NCI-H2081 (cell line): ENCODE measurements around the gene NGRN.
"Not testable (repeated sequence)": the region's sequence is repeated elsewhere in the genome, so short reads cannot be mapped to it uniquely, and the experiment has no call there.

Source experiments
- DNase-seq, 2 experiments: peaks; one replicate each; lab custom pipeline; 2025; lab: John Stamatoyannopoulos, UW

The NGRN gene

GRCh38 chr15:90281637-90282036, 16.2 kb downstream of the NGRN start:
- DNase-seq: not testable (repeated sequence)

- DNase-seq: peak in 1 of 2 experiments; percentile 29
These were observed 21.2 kb downstream of the NGRN start for GRCh38 chr15:90286678-90287077.

DNA sequence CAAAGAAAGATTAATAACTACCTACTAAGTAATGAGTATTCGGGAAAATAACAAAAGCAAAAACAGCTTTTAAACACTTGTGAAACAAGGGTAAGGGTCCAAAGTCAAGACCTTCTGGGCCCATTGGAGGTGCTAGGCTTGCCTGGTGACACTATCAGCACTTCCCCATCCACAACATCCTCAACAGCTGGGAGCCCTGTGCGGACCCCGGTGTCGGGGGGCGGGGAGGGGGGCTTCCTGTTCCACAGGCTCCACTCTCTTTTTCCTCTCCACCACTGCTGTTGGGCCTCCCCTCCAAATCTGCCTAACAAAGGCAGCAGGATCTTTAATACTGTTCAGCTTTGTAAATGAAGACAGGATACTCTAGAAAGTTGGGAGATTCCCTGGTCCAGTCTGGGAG, 21.6 kb downstream of the NGRN start:
- no peak for DNase-seq

DNA sequence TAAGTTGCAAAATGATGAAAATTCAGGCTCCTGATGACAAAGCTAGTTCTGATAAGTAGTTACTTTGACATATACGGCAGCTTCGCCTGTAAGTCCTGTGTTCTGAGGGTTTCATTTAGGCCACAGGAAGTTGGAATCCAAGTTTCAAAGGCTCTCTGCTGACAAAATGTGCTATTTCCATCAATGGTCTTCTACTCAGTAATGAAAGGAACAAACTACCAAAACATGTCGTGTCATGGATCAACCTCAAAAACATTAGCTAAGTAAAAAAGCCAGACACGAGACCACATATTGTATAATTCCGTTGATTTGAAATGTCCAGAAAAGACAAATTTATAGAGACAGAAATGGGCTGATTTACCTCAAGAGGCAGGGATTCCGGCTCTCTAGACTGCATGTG, 22.5 kb downstream of the NGRN start:
- no peak for DNase-seq

DNA sequence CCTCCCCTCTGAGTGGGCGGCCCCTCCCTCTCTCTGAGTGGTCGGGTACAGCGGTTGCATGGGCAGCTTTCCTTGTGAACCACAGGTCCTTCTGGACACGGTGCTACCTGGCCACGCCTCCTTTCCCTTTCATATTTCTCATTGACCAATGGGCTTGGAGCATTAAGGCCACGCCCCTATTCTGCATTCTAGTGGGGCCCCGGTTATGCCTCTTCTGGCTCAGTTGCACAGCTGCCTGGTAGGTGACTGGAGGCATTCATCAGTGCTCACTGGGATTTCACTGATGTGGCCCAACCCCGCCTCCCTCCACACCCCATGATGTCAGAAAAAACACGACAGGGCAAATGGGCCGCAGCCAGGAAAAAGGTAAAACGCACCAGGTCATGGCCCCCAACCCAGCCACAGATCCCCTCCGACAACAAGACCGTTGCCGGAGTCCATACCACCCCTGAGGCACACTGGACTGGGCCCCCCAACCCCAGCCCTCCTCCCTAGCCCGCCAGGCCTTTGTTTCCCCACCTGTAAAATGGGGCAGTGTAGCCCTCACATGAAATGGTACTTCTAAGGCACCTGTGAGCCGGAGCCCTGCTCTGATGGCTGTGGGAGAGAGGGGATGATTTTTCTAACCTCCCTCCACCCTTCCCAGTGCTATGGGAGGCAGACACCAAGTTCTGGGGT, 26.3 kb downstream of the NGRN start:
- DNase-seq: peak; percentile 12 to 45

DNA sequence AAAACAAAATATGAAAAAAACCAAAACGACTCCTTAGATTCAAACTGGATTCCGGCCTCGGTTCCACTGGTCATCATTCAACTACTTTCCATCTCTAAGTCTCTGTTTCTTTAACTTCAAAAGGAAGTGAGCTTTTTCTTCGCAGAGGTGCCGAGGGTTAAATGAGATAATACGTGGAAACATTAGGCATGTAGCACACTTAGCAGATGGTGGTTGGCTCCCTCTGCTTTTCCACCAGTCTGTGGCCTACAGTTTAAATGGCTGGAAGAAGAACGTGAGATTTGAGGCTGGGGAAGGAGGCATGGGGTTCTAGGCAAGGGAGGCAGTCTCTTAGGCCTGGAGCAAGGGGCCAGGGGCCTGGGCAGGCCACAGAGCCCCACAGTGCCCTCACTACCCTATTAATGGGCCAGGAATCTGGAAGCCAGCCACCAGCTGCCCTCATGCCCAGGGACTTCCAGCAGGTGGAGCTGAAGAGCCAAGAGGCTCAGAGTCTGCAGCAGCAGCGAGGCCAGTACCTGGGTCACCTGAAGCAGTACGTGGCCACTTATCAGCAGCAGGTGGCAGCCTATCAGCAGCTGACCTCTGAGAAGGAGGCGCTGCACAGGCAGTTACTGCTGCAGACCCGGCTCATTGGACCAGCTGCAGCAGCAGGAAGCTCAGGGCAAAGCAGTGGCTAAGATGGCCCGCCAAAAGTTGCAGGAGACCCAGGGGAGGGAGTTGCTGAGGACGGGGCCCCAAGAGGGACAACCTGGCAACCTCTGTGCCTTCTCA, 27.8 kb downstream of the NGRN start:
- peak; percentile 84 to 88 for DNase-seq

DNA sequence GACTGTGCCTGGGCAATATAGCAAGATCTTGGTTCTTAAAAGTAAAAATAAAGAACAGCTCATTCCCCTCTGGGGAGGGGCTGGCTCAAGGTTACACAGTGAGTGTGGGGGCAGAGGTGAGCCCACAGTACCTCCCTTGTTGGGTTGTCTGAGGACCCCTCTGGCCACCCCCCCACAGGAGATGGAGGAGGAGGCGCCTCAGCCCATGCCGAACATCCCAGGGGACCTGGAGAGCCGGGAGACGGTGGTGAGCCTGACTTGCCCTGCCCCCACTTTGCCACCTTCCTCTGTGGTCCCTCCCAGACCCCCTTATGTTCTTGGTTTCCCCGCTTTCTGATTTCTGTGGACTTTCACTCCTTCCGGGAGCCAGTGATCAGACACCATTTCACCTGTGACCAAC, 28.7 kb downstream of the NGRN start:
- DNase-seq: no peak

DNA sequence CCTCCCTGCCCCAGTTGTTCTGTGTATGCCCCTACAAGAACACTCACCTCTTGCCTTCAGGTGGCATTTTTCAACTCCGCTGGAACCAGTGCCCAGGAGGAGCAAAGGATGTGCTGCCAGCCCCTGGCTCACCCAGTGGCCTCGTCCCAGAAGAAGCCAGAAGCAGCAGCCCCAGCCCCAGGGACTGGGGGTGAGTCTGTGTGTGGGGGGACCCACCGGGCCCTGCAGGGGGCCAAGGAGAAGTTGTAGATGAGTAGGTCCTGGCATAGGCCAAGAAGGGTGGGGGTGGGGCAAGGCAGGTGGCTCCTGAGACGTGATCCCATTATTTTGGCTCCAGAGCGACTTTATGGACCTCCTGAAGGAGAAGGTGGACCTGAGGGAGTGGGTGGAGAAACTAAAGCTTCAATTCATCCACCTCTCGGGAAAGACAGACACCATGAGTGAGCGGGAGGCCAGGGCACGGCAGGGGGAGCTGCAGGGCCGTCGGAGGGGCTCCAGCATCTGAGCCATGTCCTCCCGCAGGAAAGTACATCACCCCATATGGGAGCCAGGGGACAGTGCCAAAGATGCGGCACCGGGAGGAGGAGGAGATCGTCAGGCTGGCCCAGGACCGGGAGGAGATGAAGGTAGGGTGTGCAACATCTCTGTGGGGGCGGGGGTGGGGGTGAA, 29.3 kb downstream of the NGRN start:
- peak; percentile 60 to 75 for DNase-seq

DNA sequence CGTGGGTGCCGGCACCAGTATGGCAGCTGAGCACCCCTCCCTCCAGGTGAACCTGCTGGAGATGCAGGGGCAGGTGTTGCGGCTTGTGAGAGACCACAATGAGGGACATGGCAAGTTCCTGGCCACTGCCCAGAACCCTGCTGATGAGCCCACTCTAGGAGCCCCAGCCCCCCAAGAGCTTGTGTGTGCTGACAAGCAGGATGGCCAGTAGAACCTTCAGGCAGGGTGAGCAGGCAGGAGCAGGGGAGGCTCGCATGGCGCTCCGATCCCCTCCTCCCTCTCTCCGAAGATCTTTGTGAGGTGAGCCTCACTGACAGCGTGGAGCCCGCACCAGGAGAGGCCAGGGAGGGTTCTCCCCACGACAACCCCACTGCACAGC, 29.8 kb downstream of the NGRN start:
- DNase-seq: peak; percentile 60 to 79

DNA sequence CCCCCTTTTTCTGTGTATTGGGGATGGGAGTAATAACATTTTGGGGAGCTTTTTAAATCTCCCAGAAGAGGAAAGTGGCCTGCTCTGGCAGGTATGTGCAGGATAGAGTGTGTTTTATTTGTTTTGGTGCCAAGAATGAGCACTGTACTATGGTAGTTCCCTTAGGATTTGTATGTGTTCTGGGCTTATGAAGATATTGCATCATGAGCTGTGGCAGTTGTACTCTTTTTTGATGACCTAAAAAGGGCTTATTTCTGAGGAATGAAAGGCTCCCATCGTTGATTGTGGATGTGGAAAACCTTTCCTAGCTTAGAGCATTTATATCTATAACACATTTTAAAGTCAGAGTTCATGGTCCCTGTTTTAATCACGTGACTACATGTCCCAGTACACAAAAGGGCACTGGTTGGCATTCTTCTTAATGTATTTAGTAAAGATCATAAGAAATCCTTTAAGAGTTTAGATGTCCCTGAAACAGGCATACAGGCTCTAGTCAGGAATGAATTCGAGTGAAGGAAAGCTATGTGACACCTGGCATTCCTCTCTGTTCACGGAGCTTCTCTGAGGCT, 30.9 kb downstream of the NGRN start:
- not testable (repeated sequence) for DNase-seq

GRCh38 chr15:90297021-90297420, 31.5 kb downstream of the NGRN start:
- DNase-seq: no peak

GRCh38 chr15:90300541-90300940, 35.1 kb downstream of the NGRN start:
- DNase-seq: no peak

GRCh38 chr15:90300988-90301706, 35.7 kb downstream of the NGRN start:
- peak; percentile 17 to 33 for DNase-seq

GRCh38 chr15:90301707-90302300, 36.3 kb downstream of the NGRN start:
- DNase-seq: no peak

DNA sequence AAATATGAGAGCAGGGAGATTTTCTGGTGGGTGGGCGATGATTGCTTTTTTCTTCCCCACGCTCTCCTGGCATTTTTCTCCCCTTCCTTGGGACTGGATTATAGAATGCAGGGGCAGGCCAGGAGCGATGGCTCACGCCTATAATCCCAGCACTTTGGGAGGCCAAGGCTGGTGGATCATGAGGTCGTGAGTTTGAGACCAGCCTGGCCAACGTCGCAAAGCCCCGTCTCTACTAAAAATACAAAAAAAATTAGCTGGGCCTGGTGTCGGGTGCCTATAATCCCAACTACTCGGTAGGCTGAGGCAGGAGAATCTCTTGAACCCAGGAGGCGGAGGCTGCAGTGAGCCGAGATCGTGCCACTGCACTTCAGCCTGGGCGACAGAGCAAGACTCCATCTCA, 39.9 kb downstream of the NGRN start:
- DNase-seq: not testable (repeated sequence)

DNA sequence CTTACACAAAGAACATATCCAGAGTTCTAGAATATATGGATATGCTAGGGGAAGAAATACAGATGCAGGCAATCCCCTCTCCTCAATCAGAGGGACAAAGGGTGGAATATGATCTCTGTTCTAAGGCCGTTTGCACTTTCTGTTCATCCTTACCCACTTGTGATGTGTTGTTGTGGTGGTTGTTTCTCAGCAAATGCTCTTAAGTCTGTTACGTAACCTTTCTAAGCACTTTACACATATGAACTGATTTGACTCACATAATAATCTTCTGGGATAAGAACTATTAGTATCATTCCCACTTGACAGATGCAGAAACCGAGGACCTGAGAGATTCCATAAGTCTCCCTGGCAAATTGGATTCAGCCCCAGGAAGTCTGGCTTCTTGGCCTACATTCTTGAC, 40.5 kb downstream of the NGRN start:
- no peak for DNase-seq

GRCh38 chr15:90306560-90306959, 41.1 kb downstream of the NGRN start:
- no peak for DNase-seq

DNA sequence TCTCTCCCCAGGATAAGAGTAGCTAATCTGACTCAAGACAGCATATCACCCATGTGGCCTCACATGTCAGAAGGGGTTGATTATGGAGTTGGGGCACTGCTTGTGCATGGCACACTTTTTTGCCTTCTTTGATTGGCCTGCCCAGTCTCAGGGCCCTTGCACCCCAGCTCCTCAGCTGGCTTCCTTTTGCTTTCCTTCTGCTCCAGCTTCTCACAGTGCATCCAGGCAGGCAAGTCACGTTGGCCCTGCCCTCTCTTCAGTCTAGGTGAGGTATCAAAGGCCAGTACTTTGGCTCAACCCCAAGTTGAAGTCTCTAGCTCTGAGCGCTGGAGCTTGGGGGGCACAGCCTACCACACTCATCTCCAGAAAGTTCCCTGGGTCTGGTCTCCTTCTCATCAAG, 42.2 kb downstream of the NGRN start:
- DNase-seq: no peak

GRCh38 chr15:90309020-90309419, 43.5 kb downstream of the NGRN start:
- DNase-seq: no peak

DNA sequence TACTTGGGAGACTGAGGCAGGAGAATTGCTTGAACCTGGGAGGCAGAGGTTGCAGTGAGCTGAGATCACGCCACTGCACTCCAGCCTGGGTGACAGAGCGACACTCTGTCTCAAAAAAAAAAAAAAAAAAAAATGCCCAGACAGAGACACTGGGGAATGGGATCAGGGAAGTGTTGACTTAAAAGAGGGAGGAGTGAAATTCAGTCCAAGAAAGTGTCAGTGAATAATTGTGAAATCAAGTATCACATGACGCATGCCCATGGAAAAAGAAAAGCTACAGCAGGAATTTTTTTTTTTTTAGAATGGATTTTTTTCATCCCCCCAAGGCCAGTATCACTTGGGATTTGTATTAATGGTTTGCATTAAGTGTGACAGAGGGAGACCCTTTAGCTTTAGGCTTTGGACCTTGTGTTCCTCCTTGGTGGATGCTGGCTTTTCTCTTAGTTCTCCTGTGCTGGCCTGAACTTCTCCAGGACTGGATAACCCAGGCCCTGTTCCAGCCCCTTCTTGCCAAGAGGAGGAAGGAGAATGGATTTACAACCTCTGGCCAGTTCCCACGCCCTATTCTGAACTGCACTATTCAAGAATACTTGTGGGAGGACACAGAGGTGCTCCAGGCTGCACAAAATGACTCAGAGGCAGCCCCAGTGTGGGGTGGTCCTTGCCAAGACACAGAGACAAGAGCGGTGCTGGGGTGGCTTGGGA, 50.0 kb downstream of the NGRN start:
- no peak for DNase-seq

- DNase-seq: no peak
These were observed 50.7 kb downstream of the NGRN start for GRCh38 chr15:90316139-90316538.
